Ascending aorta (tissue), 2 donors: ENCODE data around the gene HOXB4. TPM values are rescaled to one million over a fixed set of nuclear protein-coding genes. Genes with fewer than 3 reads are reported as not detected.
A peak's percentile ranks its signal among the peaks of the same experiment; 100 is the strongest.

ENCODE experiments used
- DNase-seq, 2 donors: peaks; one replicate each; pipeline ENCODE4 v3.0.0-alpha.2; 2019; ENCODE audit warnings: low spot score in 2 of 2
- H3K27ac ChIP-seq, 2 donors: fragments of 200-600 bp; sonication (generic); one replicate each; pipeline ENCODE4 v1.5.1; 2016 to 2017; ENCODE audit warnings: mild to moderate bottlenecking in 1 of 2
- H3K27me3 ChIP-seq: fragments of 200-600 bp; sonication (generic); one replicate; pipeline ENCODE4 v1.5.1; 2017
- H3K36me3 ChIP-seq, 2 donors: fragments of 200-600 bp; sonication (generic); one replicate each; pipeline ENCODE4 v1.5.1; 2016
- H3K4me1 ChIP-seq, 2 donors: fragments of 200-600 bp; sonication (generic); one replicate each; pipeline ENCODE4 v1.5.1; 2016 to 2017; ENCODE audit warnings: mild to moderate bottlenecking in 1 of 2
- H3K4me3 ChIP-seq, 2 donors: fragments of 200-600 bp; sonication (generic); one replicate each; pipeline ENCODE4 v1.5.1; 2016 to 2017; ENCODE audit warnings: mild to moderate bottlenecking in 1 of 2
- H3K9me3 ChIP-seq, 2 donors: fragments of 200-600 bp; sonication (generic); one replicate each; pipeline ENCODE4 v1.5.1; 2016
- CTCF ChIP-seq, 3 experiments: fragments of 200-600 bp in 2 of 3; fragments of 450-650 bp in 1 of 3; sonication (generic) in 2 of 3; IDR thresholded peaks; one replicate each; pipeline ENCODE4 v1.5.1; 2016 to 2019; ENCODE audit warnings: antibody characterized with exemption in 3 of 3, mild to moderate bottlenecking in 1 of 3, moderate library complexity in 1 of 3
- intact Hi-C: fragments of 100-400 bp; cut with DNase I; formaldehyde crosslinking; loops from one replicate; pipeline ENCODE4 v1.15.1; 2023
- total RNA-seq: library from RNA; depleted of rRNA; stranded (reverse); fragments of >200 nt; gene quantifications from one replicate; pipeline ENCODE4 v1.1.0, GENCODE V29; 2016

Gene HOXB4
- total RNA-seq, 1 donor from 2014 or later: 20.4 TPM

GRCh38 chr17:48600244-48601098 lies 22.3 kb upstream of the HOXB4 start:
- no peak overlapping the region for H3K4me3 ChIP-seq
- intact Hi-C loops: no loop called here
- peaks cover 0 to under 1% of the 10 kb centered on the region in 2 donors for H3K36me3 ChIP-seq
- no peak for DNase-seq
- no peak for TF ChIP-seq CTCF (IDR thresholded peaks at IDR 0.05)
- H3K27ac ChIP-seq: no peak overlapping the region
- H3K9me3 ChIP-seq: no peaks in the 10 kb centered on the region
- peaks cover 4 to 21% of the 10 kb centered on the region in 2 donors for H3K4me1 ChIP-seq
- no peaks in the 10 kb centered on the region for H3K27me3 ChIP-seq

GRCh38 chr17:48599354-48599753 lies 21.2 kb upstream of the HOXB4 start:
- H3K27me3 ChIP-seq: no peaks in the 10 kb centered on the region
- H3K36me3 ChIP-seq: peaks cover 0 to 8% of the 10 kb centered on the region in 2 donors
- H3K27ac ChIP-seq: no peak overlapping the region
- no peak for TF ChIP-seq CTCF (IDR thresholded peaks at IDR 0.05)
- intact Hi-C loops: no loop called here
- H3K4me1 ChIP-seq: peaks cover 4 to 21% of the 10 kb centered on the region in 2 donors
- H3K4me3 ChIP-seq: no peak overlapping the region
- DNase-seq: no peak
- H3K9me3 ChIP-seq: no peaks in the 10 kb centered on the region

GRCh38 chr17:48598736-48599135 lies 20.6 kb upstream of the HOXB4 start:
- DNase-seq: no peak
- Histone ChIP-seq H3K27me3 (no peaks in the 10 kb centered on the region), H3K9me3 (no peaks in the 10 kb centered on the region), H3K36me3 (peaks cover 0 to 8% of the 10 kb centered on the region in 2 donors), H3K4me1 (peaks cover 4 to 21% of the 10 kb centered on the region in 2 donors), H3K27ac (no peak overlapping the region), H3K4me3 (peak overlapping the region in 1 of 2 donors; percentile 81)
- intact Hi-C loops: no loop called here
- TF ChIP-seq CTCF (IDR thresholded peaks at IDR 0.05): no peak

- DNase-seq: peak in 1 of 2 donors; percentile 82
- no peaks in the 10 kb centered on the region for H3K27me3 ChIP-seq
- H3K4me3 ChIP-seq: peak overlapping the region; percentile 59 to 81
- peak overlapping the region; percentile 45 to 72 for H3K27ac ChIP-seq
- H3K4me1 ChIP-seq: peaks cover 9 to 23% of the 10 kb centered on the region in 2 donors
- peaks cover 0 to 8% of the 10 kb centered on the region in 2 donors for H3K36me3 ChIP-seq
- intact Hi-C loops: no loop called here
- no peak for TF ChIP-seq CTCF (IDR thresholded peaks at IDR 0.05)
- H3K9me3 ChIP-seq: no peaks in the 10 kb centered on the region
Measured at GRCh38 chr17:48597778-48598631, 19.9 kb upstream of the HOXB4 start.

- Histone ChIP-seq H3K4me3 (peak overlapping the region; percentile 59 to 81), H3K9me3 (no peaks in the 10 kb centered on the region), H3K27me3 (no peaks in the 10 kb centered on the region), H3K27ac (peak overlapping the region; percentile 45 to 72), H3K4me1 (peaks cover 9 to 21% of the 10 kb centered on the region in 2 donors), H3K36me3 (peaks cover 0 to 8% of the 10 kb centered on the region in 2 donors)
- intact Hi-C loops: no loop called here
- no peak for DNase-seq
- no peak for TF ChIP-seq CTCF (IDR thresholded peaks at IDR 0.05)
Measured at GRCh38 chr17:48597528-48597777, 19.3 kb upstream of the HOXB4 start.
